Measurements from ENCODE around the gene SDHC.

GRCh38 chr1:161335796-161336195, 21.6 kb downstream of the SDHC start:
- TF ChIP-seq HNF4G (IDR thresholded peaks at IDR 0.05) (no peak), CTCF (IDR thresholded peaks at IDR 0.05; ENCODE audit: low read depth, low read length, missing input control) (no peak), RAD21 (IDR thresholded peaks at IDR 0.05) (no peak), REST (IDR thresholded peaks at IDR 0.05) (no peak), HNF4A (conservative IDR thresholded peaks at IDR 0.05) (no peak), YY1 (IDR thresholded peaks at IDR 0.05) (peak; percentile 16), NR2F2 (IDR thresholded peaks at IDR 0.05) (no peak), TAF1 (conservative IDR thresholded peaks at IDR 0.05) (no peak)
- TF ChIP-seq, protein P1, sequence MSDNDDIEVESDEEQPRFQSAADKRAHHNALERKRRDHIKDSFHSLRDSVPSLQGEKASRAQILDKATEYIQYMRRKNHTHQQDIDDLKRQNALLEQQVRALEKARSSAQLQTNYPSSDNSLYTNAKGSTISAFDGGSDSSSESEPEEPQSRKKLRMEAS (IDR thresholded peaks at IDR 0.05) = no peak

Measured in liver (tissue), 3 donors.